GM19468 (cell line): ENCODE data around the gene KIF21B.
"Not testable (repeated sequence)": the region's sequence is repeated elsewhere in the genome, so short reads cannot be mapped to it uniquely, and the experiment has no call there.

Experiments used
- ATAC-seq: cut with Tn5 transposase; IDR thresholded peaks from one replicate; pipeline ENCODE4 v1.9.1; 2021; ENCODE audit warnings: mild to moderate bottlenecking, moderate library complexity, moderate number of reproducible peaks; ENCODE audit not compliant: unreplicated experiment; ENCODE audit errors: extremely low read depth

KIF21B gene

DNA sequence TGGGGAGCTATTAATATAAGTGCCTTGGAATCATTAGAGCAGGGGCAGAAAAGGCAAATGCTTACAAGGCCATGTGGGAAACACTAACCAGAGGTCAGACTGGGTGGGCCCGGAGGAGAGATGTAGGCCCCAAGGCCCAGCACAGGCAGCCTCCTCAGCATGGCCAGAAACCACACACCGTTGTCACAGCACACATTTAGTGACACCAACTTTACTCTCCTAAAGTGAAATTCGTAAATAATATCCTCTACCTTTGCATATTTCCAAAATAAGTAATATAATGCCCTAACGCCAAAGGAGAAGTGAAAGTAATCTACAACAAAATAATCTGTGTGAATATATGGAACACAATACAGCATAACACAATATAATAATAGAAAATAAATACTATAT lies 62.6 kb downstream of the KIF21B start:
- ATAC-seq: no peak

DNA sequence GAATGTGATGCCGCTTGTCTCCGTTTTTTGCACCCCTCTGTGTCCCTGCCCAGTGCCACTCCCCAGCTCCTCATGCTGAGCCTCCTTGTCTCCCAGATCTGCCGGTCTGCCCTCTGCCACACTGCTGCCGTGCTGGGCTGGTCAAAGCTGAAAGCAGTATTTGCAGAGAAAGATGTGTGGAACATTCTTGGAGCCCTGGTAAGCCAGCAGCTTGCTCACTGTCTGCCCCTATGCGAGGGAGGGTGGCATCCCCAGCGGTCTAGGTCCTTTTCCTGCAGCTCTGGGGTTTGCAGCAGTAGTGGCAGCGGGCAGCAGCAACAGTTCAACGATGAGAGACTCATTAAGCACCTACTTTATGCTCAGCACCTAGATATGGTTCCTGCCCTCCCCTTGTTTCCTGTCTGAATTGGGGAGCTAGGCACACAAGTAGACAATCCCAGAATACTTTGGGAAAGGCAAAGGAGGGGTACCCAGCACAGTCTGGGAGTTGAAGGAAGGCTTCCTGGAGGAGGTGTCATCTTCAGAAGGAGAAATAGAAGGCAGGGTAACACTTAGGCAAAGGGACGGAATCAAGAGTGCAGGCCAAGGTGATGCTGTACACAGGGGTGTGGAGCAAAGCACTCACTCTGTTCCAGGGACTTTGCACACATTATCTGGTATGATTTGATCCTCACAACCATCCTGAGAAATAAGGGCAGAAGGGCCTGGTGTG lies 63.1 kb downstream of the KIF21B start:
- no peak for ATAC-seq

DNA sequence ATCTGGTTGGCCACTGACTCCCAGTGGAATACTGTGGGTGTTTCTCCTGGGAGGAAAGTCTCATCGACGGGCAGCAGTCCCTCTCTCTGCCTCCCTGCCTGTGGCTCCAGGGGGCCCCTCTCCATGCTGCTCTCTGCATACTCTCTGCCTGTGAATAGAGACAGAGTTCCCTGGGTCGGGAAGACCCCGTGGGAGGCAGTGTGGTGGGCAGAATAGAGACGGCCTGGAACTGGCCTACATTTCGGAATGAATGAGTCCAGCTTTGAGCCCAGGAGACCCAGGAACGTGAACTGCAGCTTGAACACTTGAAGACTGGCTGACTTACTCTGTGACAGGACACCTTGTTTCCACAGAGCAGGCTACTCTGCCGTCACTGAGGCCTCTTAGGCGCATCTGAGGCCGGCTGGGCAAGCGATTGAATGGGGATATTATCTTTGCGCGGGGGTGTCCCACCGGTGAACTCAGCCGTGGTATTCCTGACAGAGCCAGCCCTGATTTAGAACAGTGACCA lies 64.0 kb downstream of the KIF21B start:
- no peak for ATAC-seq

DNA sequence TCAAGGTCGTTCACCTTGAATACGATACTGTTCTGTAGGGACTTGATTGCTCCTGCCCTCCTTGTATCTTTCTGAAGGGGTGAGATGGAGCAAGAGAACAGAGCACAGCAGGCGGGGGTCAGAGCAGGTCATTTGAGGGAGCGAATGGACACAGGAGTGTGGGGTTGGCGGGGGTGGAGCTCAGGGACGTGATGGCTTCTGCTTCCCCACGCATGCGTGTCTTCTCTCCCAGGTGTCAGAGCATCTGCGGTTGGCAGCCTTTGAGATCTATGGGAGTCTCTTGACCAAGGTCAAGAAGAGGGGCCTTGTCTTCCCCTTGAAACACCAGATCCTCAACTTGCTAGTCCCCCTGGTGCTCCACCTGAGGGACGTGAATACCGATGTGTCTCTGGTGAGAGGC lies 64.9 kb downstream of the KIF21B start:
- no peak for ATAC-seq

DNA sequence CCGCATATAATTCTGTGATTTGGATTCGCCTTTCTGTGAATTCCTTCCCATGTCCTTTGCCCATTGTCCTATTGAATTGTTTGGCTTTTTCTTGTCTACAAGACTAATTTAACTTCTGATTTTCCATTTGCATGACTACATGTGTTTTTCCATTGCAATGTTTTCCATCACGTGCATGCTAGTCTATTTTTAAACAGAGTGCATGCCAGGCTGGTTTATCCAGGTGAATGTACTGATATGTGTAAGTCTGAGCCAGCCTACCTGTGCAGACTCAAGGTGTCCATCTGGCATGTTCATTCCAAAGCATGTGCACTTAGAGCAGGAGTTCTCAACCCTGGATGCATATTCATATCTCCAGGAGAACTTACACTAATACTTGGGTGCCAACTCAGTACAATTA lies 69.1 kb downstream of the KIF21B start:
- ATAC-seq: no peak

DNA sequence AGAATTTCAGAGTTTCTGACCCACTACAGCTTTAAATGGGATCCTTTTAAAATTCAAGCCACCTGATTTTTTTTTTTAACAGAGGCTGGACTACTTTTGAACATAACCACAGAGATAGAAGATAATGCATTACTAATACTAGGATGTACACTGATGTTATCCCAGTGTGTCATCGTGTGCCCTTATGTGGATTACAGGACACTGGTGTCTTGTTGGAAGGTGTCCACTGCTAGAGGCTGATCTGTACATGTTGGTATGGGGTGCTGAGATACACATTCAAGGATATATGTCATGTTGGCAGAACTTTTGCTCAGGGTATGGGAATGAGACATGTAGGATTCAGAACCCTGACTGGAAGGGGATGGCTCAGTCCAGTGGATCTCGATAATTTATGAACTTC lies 72.5 kb downstream of the KIF21B start:
- no peak for ATAC-seq

DNA sequence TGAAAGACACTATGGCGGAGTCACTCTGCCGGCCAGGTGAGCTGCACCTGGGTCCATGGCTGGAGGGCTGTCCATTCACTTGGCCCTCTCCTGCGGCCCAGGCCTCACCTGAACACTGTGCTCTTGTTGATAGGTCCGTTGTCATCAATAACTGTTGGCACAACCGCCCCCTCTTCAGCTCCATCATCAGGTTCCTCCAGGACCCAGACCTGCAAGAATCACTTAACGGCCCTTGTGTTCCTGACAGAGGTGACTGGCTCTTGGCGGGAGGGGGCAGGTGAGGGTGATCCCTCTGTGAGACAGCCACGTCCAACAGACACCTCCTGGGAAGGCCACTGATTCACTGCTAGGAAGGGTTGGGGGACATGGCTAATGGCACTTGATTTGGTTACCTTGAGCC lies 73.9 kb downstream of the KIF21B start:
- ATAC-seq: no peak

DNA sequence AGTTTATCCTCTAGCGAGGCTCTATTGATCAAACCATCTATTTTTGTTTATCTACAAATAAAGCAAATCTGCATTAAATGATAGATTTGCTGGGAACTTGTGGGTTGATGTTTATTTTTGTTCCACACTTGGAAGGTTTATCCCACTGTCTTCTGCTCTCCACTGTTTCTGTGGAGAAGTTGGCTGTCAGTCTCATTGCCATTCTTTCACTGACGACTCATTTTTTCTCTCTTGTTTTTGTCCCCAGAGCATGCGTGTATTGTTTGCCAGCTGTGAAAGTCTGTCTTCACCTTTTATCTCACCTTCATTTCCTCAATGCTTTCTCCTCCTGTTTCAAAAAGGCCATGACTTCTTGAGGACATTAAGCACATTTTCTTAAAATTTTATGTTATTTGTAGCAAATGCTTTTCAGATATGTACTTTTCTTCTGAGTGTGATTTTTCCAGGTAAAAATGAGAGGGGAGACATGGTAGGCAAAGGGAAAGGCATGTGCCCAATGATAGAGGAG lies 76.4 kb downstream of the KIF21B start:
- ATAC-seq: no peak

DNA sequence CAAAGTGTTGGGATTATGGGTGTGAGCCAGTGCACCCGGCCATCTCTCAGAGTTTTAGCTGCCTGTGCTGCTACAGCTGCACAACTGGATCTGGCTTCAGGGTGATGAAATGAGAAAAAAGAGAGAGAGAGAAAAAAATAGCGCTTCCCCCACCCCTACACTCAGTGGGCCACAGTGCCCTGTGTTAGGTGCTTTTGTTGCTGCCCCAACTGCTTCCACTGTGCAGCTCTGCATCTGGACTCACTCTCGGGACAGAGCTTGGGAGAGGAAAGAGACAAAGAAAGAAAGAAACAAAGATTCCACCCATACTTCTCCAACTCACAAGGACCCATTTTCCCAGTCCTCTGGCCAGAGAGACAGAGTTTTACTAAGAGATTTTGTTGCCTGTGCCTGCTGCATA lies 78.4 kb downstream of the KIF21B start:
- ATAC-seq: no peak

DNA sequence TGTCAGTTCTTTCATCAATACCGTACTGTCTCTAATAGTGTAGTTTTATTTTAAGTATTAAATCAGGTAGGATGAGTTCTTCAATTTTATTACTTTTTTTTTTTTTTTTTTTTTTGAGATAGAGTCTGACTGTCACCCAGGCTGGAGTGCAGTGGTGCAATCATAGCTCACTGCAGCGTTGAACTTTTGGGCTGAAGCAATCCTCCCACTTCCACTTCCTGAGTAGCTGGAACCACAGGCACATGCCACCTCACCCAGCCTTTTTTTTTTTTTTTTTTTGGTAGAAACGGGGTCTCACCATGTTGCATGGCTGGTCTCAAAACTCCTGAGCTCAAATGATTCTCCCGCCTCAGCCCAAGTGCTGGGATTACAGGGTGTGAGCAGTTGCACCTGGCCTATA lies 84.6 kb downstream of the KIF21B start:
- ATAC-seq: no peak

DNA sequence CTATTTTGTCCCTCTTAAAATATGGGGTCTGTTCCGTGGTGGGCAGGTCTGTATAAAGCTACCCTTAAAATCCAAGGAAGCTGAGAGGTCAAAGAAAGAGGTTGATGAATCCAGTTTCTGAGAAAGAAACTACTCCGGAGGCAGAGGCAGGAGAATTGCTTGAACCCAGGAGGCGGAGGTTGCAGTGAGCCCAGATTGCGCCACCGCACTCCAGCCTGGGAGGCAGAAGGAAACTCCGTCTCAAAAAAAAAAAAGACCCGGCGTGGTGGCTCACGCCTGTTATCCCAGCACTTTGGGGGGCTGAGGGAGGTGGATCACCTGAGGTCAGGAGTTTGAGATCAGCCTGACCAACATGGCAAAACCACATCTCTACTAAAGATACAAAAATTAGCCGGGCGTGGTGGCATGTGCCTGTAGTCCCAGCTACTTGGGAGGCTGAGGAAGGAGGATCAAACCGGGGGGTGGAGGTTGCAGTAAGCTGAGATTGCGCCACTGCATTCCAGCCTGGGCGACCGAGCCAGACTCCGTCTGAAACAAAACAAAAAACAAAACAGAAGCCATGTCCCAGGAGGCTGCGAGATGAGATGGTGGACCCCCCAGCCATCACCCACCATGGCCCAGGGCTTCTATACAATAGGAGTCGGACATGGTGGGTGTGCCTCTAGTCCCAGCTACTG lies 88.1 kb downstream of the KIF21B start:
- ATAC-seq: not testable (repeated sequence)

DNA sequence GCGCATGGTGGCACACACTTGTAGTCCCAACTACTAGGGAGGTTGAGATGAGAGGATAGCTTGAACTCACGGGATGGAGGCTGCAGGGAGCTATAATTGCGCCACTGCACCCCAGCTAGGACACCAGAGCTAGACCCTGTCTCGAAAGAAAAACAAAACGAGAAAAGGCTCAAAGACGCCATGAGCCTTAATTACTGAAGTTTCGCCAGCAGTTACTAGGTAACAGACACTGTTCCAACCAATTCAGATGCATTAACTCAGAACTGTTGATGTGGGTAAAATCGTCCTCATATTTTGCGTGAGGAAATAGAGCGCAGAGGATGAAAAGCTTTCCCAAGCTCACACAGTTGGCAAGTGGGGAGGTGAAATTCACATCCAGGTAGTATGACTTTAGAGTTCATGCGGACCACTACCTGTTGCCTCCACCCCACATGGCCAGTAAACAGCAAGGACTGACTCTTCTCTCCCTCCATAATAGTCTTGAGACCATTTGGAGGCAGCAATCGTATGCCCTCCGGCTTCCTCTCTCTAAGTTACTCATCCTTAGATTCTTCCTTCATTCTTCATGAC lies 88.8 kb downstream of the KIF21B start:
- no peak for ATAC-seq

DNA sequence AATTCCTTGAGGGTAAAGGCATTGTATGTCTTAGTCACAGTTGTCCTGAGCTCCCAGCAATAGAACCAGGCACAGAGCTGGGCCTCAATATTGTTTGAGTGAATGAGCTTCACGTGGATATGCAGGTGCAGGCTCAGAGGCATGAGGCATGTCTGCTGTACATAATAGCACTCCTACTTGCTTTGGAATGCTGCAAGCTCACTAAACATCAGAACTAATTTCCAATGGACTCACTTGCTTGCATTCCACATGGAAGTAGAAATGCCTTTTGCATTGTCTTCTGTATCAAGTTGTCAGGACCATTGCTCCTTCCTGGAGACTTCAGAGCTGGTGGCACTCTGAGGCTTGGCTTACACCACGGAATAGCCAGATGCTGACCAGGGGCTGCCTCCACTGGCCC lies 91.7 kb downstream of the KIF21B start:
- no peak for ATAC-seq

DNA sequence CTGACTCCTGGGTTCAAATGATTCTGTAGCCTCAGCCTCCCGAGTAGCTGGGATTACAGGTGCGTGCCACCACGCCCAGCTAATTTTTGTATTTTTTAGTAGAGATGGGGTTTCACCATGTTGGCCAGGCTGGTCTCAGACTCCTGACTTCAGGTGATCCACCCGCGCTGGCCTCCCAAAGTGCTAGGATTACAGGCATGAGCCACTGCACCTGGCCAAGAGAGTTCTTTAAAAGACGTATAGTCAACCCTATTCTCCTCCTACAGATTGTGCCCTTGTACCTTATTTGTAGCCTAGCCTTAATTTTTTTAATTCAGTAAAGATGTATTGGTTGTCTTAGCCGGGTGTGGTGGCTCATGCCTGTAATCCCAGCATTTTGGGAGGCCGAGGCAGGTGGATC lies 93.2 kb downstream of the KIF21B start:
- ATAC-seq: not testable (repeated sequence)

DNA sequence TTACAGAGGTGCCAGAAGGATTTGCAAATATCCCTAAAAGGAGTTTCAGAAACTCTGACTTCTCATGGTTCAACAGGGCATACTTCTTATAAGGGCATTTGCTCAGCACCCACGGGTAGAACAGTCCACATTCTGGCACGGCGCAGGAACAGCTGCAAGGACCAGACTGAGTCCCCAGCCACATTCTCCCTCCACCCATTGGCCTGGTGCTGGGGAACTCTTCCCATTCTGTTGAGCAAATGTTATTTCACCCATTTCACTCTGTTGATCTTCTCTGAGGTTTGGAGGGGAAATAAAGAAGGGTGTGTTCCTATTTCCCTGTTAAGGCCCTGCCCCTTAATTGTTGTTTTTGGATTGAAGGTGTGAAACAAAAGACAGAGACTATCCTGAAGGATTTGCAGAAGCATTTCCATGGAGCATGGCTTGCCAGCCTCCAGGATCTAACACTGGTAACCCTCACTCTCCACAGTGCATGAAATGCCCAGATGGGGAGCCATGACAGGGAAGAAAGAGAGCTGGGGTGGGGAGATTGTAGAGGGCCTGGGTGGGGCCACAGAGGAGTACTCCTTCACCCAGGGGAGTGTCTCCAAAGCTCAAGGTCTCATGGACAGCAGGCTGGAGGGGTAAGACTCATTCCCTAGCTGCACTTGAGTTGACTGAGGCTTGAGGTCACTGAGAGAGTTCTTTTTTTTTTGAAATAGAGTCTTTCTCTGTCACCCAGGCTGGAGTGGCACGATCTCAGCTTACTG lies 93.8 kb downstream of the KIF21B start:
- no peak for ATAC-seq

DNA sequence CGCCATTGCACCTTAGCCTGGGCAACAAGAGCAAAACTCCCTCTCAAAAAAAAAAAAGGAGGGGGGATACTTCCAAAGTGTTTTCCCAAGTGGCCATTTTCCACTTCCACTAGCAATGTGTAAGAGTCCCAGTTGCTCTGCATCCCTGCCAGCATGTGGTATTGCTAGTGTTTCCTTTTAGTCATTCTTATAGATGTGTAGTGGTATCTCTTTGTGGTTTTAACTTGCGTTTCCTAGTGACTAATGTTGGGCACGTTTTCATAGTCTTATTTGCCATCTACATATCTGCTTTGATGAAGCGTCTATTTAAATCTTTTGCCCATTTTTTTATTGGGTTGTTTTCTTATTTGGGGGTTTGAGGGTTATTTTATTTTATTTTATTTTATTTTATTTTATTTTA lies 97.7 kb downstream of the KIF21B start:
- no peak for ATAC-seq

DNA sequence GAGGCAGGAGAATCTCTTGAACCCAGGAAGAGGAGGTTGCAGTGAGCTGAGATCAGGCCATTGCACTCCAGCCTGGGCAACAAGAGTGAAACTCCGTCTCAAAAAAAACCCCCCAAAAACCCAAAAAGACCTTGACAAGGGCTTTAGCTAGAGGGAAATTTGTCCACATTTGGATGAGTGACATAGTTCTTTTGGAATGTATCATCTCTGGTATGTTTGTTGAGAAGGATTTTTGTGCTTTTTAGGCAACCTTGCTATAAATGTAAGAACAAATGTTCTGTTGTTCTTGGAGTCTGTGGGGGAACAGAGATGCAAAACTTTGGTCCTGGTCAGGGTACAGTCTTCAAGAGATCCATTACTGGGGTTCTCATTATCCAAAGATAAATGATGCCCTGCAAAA lies 99.9 kb downstream of the KIF21B start:
- no peak for ATAC-seq

DNA sequence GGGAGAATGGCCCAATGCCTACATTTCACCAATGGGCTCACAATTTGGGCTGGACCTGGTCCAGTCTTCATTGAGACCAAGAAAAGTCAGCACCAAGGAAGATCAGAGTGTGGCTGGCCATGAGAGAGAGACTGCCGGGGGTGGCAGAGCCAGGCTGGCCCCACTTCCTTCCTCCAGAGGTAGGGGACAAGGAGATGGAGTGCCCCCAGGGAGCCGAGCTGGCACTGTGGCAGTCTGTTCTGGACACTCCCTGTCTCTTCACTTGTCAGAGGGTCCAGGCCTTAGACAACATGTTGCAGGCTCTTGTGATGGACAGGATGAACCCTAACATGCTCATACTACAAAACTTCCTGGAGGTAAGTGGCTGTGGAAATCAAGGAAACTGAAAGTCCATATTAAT lies 101.1 kb downstream of the KIF21B start:
- no peak for ATAC-seq

DNA sequence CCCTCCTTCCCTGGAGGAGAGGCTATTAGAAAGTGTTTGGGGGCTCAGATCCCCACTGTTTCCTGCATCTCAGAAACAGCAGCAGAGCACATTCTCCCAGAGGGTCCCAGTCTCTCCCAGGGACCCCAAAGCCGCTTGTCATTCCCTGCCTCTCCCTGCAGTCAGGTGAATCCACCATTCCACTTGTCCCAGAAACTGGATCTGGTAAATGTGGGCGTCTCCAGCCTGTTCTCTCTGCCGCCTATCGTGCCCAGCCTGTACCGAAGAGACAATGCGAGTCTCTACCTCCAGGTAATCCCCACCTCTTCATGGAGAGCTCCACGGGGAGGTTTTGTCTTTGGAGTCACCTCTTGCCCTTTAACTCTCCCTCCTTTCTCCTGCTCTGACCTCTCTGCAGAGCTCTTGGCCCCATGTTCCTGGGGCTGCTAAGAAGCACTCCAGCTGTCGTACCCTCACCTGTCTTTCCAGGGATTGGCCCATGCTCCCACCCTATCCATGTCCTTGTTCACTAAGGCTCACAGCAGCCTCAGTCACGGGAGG lies 101.9 kb downstream of the KIF21B start:
- ATAC-seq: no peak
